Vagina (tissue), 2 donors: ENCODE measurements around the gene DNAH3. TPM values are rescaled to one million over a fixed set of nuclear protein-coding genes. Genes with fewer than 3 reads are reported as not detected.

Experiments
- DNase-seq, 2 donors: peaks; one replicate each; pipeline ENCODE4 v3.0.0-alpha.2; 2017; ENCODE audit errors: extremely low spot score in 2 of 2
- H3K27ac ChIP-seq: fragments of 200-600 bp; sonication (generic); one replicate; pipeline ENCODE4 v1.5.1; 2019
- H3K27me3 ChIP-seq: fragments of 200-600 bp; sonication (generic); one replicate; pipeline ENCODE4 v1.5.1; 2019
- H3K36me3 ChIP-seq, 2 donors: fragments of 200-600 bp; sonication (generic); one replicate each; pipeline ENCODE4 v1.5.1; 2017 to 2019
- H3K4me1 ChIP-seq: fragments of 200-600 bp; sonication (generic); one replicate; pipeline ENCODE4 v1.5.1; 2019
- H3K4me3 ChIP-seq, 2 donors: fragments of 200-600 bp; sonication (generic); 1 replicate in 1 of 2; 2 replicates in 1 of 2; pipeline ENCODE4 v1.5.1; 2016 to 2019
- H3K9me3 ChIP-seq: fragments of 200-600 bp; sonication (generic); one replicate; pipeline ENCODE4 v1.5.1; 2019
- POLR2A ChIP-seq, 2 donors: fragments of 450-650 bp; IDR thresholded peaks; one replicate each; pipeline ENCODE4 v1.6.1; 2017; ENCODE audit warnings: antibody characterized with exemption in 2 of 2, mild to moderate bottlenecking in 2 of 2, moderate library complexity in 2 of 2
- POLR2AphosphoS5 ChIP-seq, 2 donors: sonication (generic); formaldehyde crosslinking; IDR thresholded peaks; one replicate each; pipeline ENCODE4 v1.9.0; 2017; ENCODE audit warnings: antibody characterized with exemption in 2 of 2, mild to moderate bottlenecking in 2 of 2, low read depth in 1 of 2; ENCODE audit not compliant: insufficient read depth in 1 of 2
- intact Hi-C: fragments of 100-400 bp; cut with DNase I; formaldehyde crosslinking; loops from one replicate; pipeline ENCODE4 v1.15.1; 2023
- total RNA-seq: library from RNA; depleted of rRNA; stranded (reverse); fragments of >200 nt; gene quantifications from one replicate; pipeline ENCODE4 v1.2.3, GENCODE V29; 2016
- TF ChIP-seq, protein P1 (sequence below), 3 experiments: fragments of 450-650 bp in 2 of 3; fragments of 200-600 bp in 1 of 3; sonication (generic) in 1 of 3; IDR thresholded peaks; one replicate each; pipeline ENCODE4 v1.5.1; 2017 to 2019; ENCODE audit warnings: antibody characterized with exemption in 3 of 3, mild to moderate bottlenecking in 2 of 3, moderate library complexity in 2 of 3

DNAH3 gene
- total RNA-seq, 1 donor from 2014 or later, result 0.25 TPM

DNA sequence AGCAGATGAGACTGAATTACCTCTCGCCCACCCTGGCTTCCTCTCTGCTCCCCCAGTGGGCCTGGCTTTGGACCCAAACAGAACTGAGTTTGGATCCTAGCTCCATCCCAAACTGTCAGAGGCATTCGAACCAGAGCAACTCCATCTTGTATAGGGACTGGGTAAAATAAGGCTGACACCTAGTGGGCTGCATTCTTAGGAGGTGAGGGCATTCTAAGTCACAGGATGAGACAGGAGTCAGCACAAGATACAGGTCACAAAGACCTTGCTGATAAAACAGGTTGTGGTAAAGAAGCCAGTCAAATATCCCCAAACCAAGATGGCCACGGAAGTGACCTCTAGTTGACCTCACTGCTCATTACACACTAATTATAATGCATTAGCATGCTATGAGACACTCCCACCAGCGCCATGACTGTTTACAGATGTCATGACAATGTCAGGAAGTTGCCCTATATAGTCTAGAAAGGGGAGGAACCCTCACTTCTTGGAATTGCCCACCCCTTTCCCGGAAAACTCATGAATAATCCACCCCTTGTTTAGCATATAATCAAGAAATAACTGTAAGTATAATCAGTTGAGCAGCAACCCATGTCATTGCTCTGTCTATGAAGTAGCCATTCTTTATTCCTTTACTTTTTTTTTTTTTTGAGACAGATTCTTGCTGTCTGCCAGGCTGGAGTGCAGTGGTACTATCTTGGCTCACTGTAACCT lies 205.6 kb downstream of the DNAH3 start:
- no peak overlapping the region for H3K27ac ChIP-seq
- no peak for DNase-seq
- no peaks in the 10 kb centered on the region for H3K27me3 ChIP-seq
- no peak overlapping the region for H3K4me3 ChIP-seq
- H3K36me3 ChIP-seq, result no peaks in the 10 kb centered on the region
- intact Hi-C loops, result no loop called here
- no peaks in the 10 kb centered on the region for H3K9me3 ChIP-seq
- TF ChIP-seq POLR2AphosphoS5 (IDR thresholded peaks at IDR 0.05; ENCODE audit: insufficient read depth in 1 of 2, low read depth in 1 of 2) (no peak), POLR2A (IDR thresholded peaks at IDR 0.05) (no peak)
- TF ChIP-seq, protein P1, sequence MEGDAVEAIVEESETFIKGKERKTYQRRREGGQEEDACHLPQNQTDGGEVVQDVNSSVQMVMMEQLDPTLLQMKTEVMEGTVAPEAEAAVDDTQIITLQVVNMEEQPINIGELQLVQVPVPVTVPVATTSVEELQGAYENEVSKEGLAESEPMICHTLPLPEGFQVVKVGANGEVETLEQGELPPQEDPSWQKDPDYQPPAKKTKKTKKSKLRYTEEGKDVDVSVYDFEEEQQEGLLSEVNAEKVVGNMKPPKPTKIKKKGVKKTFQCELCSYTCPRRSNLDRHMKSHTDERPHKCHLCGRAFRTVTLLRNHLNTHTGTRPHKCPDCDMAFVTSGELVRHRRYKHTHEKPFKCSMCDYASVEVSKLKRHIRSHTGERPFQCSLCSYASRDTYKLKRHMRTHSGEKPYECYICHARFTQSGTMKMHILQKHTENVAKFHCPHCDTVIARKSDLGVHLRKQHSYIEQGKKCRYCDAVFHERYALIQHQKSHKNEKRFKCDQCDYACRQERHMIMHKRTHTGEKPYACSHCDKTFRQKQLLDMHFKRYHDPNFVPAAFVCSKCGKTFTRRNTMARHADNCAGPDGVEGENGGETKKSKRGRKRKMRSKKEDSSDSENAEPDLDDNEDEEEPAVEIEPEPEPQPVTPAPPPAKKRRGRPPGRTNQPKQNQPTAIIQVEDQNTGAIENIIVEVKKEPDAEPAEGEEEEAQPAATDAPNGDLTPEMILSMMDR (IDR thresholded peaks at IDR 0.05), result no peak
- H3K4me1 ChIP-seq, result no peaks in the 10 kb centered on the region

- H3K4me3 ChIP-seq, result no peak overlapping the region
- H3K27me3 ChIP-seq, result no peaks in the 10 kb centered on the region
- no peak overlapping the region for H3K27ac ChIP-seq
- TF ChIP-seq POLR2AphosphoS5 (IDR thresholded peaks at IDR 0.05; ENCODE audit: insufficient read depth in 1 of 2, low read depth in 1 of 2) (no peak), POLR2A (IDR thresholded peaks at IDR 0.05) (no peak)
- TF ChIP-seq, protein P1 (IDR thresholded peaks at IDR 0.05), result no peak
- no peaks in the 10 kb centered on the region for H3K9me3 ChIP-seq
- H3K36me3 ChIP-seq, result no peaks in the 10 kb centered on the region
- H3K4me1 ChIP-seq, result no peaks in the 10 kb centered on the region
- intact Hi-C loops, result no loop called here
- no peak for DNase-seq
Measured at GRCh38 chr16:20942256-20942655, 208.4 kb downstream of the DNAH3 start.

DNA sequence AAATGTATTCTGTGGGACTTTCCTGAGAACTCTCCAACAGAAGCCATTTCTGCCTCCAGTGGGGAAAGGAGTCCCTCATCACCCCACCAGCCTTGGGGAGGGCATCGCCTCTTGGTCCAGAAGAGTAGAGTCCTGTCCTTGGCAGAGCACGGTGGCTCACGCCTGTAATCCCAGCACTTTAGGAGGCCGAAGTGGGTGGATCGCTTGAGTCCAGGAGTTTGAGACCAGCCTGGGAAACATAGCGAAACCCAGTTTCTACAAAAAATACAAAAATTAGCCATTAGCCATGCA lies 209.1 kb downstream of the DNAH3 start:
- no peaks in the 10 kb centered on the region for H3K9me3 ChIP-seq
- intact Hi-C loops, result no loop called here
- no peak overlapping the region for H3K27ac ChIP-seq
- TF ChIP-seq POLR2AphosphoS5 (IDR thresholded peaks at IDR 0.05; ENCODE audit: insufficient read depth in 1 of 2, low read depth in 1 of 2) (no peak), POLR2A (IDR thresholded peaks at IDR 0.05) (no peak)
- TF ChIP-seq, protein P1 (IDR thresholded peaks at IDR 0.05), result no peak
- no peaks in the 10 kb centered on the region for H3K4me1 ChIP-seq
- no peaks in the 10 kb centered on the region for H3K27me3 ChIP-seq
- H3K36me3 ChIP-seq, result no peaks in the 10 kb centered on the region
- H3K4me3 ChIP-seq, result no peak overlapping the region
- DNase-seq, result no peak

- TF ChIP-seq POLR2AphosphoS5 (IDR thresholded peaks at IDR 0.05; ENCODE audit: insufficient read depth in 1 of 2, low read depth in 1 of 2) (no peak), POLR2A (IDR thresholded peaks at IDR 0.05) (no peak)
- TF ChIP-seq, protein P1 (IDR thresholded peaks at IDR 0.05), result no peak
- DNase-seq, result no peak
- Histone ChIP-seq H3K4me3 (no peak overlapping the region), H3K4me1 (no peaks in the 10 kb centered on the region), H3K27me3 (no peaks in the 10 kb centered on the region), H3K27ac (no peak overlapping the region), H3K36me3 (no peaks in the 10 kb centered on the region), H3K9me3 (no peaks in the 10 kb centered on the region)
- intact Hi-C loops, result no loop called here
Measured at GRCh38 chr16:20940871-20941635, 209.6 kb downstream of the DNAH3 start.

DNA sequence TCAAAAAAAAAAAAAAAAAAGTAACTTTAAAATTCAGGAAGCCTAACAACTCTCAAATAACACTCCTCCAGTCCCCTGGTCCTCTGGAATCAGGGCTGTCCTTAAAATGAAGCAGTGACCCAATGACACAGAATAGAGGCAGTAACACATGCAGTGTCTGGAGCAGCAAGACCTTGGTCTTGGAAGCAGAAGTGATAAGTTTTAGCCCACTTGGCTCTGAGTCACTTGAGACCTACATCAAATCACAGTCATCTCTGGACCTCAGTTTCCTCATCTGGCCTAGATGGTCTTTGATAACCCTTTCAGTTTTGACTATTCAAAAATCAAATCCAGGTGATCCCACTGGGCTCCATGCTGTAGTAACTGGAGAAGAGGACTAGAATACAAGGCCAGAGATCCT lies 211.0 kb downstream of the DNAH3 start:
- no peak overlapping the region for H3K4me3 ChIP-seq
- no peaks in the 10 kb centered on the region for H3K9me3 ChIP-seq
- DNase-seq, result no peak
- H3K27me3 ChIP-seq, result no peaks in the 10 kb centered on the region
- H3K36me3 ChIP-seq, result no peaks in the 10 kb centered on the region
- no peaks in the 10 kb centered on the region for H3K4me1 ChIP-seq
- intact Hi-C loops, result no loop called here
- H3K27ac ChIP-seq, result no peak overlapping the region
- TF ChIP-seq, protein P1 (IDR thresholded peaks at IDR 0.05), result no peak
- no peak for TF ChIP-seq POLR2A (IDR thresholded peaks at IDR 0.05)
